Forelimb muscle (tissue), 1 donor: ENCODE data around the gene KRTAP5-8. TPM values are rescaled to one million over a fixed set of nuclear protein-coding genes. Genes with fewer than 3 reads are reported as not detected.
"Not testable (repeated sequence)": the region's sequence is repeated elsewhere in the genome, so short reads cannot be mapped to it uniquely, and the experiment has no call there.

Experiments
- DNase-seq: peaks from one replicate; pipeline ENCODE4 v3.0.0-alpha.2; 2013; ENCODE audit warnings: low read depth
- polyA plus RNA-seq: library from polyadenylated mRNA; unstranded; fragments of 120-200 nt; gene quantifications from one replicate; pipeline ENCODE4 v1.2.1, GENCODE V29; 2013; ENCODE audit not compliant: insufficient read length

KRTAP5-8 gene
- polyA plus RNA-seq, 1 donor = not detected

DNA sequence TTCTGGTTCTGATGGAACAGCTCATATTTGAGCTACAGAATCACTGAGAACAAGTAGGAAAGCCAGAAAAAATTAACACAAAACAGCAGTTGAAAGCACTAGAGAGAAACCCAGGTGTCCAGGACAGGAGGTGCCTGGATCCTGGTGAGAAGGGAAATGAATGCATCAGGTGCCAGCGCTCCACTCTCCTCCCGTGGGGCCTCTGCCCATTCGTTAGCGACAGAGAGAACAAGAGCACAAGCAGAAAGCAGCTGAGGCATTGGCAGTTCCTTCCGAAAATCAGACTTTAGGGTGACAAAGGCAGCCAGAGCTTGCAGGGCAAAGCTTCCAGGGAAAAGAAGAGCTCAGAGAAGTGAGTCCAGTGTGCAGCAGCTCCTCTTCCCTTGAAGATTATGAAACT lies 30.7 kb upstream of the KRTAP5-8 start:
- no peak for DNase-seq

GRCh38 chr11:71518506-71519471 lies 19.0 kb upstream of the KRTAP5-8 start:
- DNase-seq = no peak

- no peak for DNase-seq
Measured at GRCh38 chr11:71519546-71519945, 18.3 kb upstream of the KRTAP5-8 start.

- DNase-seq = no peak
Measured at GRCh38 chr11:71525188-71525937, 12.5 kb upstream of the KRTAP5-8 start.

DNA sequence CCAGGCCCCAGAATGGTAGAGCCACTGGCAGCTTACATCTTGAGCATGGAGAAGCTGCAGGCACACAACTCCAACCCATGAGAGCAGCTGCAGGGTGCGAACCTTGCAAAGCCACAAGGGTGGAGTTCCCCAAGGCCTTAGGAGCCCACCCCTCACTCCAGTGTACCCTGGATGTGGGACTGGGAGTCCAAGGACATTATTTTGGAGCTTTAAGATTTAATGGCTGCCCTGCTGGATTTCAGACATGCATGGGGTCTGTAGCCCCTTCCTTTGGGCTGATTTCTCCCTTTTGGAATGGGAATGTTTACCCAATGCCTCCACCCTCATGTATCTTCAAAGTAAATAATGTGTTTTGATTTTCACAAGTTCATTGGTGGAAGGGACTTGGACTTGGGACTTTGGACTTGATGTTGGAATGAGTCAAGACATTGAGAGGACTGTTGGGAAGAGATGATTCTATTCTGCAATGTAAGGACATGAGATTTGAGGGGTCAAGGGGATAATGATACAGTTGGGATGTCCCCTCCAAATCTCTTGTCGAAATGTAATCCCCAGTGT lies 11.8 kb upstream of the KRTAP5-8 start:
- no peak for DNase-seq

DNA sequence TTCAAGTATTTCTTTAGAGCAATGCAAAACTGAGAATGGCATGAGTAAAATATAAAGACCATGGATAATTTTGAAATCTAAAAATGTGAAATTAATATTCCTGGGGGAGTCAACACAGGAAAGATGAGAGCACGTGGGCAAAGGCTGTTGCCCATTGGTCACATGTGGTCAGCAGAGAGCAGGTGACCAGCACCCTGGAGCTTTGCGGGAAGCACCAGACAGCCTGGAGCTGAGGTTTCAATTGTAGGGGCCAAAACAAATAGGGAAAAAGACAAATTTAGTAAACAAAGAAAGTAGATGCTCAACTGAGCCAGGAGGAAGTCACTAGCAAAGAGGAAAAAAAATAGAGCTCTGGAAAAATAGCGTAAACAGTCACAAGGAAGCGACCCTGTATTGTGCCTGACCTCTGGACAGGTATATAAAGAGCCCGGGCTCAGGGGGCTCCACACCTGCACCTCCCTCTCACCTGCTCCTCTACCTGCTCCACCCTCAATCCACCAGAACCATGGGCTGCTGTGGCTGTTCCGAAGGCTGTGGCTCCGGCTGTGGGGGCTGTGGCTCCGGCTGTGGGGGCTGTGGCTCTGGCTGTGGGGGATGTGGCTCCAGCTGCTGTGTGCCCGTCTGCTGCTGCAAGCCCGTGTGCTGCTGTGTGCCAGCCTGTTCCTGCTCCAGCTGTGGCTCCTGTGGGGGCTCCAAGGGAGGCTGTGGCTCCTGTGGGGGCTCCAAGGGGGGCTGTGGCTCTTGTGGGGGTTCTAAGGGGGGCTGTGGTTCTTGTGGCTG lies 10.8 kb upstream of the KRTAP5-8 start, which contains the start of gene KRTAP5-7:
KRTAP5-7 (plus strand) TSS at position 472 of the 780 bp plus-strand sequence; CDS start at position 506, 34 bp downstream.
- DNase-seq = not testable (repeated sequence)

GRCh38 chr11:71527576-71528210 lies 10.1 kb upstream of the KRTAP5-8 start:
- DNase-seq = no peak

DNA sequence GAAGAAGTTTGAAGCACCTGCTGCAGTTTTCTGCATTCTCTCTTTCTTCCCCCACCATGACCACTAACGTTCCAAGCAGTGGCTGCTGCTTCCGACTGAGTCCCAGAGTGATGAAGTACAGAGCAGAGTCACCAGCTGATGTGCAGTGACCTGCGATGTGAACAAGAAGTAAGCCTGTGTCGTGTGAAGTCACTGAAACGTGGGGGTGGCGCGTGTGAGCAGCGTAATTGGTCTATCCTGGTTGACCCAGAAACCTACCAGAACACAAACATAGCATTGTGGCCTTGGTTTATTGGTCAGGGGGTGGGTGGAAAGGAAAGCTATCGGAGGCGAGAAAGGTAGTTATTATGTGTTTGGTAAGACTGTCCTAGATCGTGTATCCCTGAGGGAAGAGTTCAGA lies 7.2 kb upstream of the KRTAP5-8 start:
- DNase-seq = no peak

GRCh38 chr11:71532036-71532610 lies 5.7 kb upstream of the KRTAP5-8 start:
- DNase-seq = no peak

DNA sequence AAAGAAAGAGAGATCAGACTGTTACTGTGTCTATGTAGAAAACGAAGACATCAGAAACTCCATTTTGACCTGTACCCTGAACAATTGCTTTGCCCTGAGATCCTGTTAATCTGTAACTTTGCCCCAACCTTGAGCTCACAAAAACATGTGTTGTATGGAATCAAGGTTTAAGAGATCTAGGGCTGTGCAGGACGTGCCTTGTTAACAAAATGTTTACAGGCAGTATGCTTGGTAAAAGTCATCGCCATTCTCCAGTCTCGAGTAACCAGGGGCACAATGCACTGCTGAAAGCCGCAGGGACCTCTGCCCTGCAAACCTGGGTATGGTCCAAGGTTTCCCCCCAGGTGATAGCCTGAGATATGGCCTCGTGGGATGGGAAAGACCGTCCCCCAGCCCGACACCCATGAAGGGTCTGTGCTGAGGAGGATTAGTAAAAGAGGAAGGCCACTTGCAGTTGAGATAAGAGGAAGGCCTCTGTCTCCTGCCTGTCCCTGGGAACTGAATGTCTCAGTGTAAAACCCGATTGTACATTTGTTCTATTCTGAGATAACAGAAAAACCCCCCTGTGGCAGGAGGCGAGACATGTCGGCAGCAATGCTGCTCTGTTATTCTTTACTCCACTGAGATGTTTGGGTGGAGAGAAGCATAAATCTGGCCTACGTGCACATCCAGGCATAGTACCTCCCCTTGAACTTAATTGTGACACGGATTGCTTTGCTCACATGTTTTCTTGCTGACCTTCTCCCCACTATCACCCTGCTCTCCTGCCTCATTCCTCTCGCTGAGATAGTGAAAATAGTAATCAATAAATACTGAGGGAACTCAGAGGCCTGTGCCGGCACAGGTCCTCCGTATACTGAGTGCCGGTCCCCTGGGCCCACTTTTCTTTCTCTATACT lies 2.9 kb upstream of the KRTAP5-8 start:
- not testable (repeated sequence) for DNase-seq

DNA sequence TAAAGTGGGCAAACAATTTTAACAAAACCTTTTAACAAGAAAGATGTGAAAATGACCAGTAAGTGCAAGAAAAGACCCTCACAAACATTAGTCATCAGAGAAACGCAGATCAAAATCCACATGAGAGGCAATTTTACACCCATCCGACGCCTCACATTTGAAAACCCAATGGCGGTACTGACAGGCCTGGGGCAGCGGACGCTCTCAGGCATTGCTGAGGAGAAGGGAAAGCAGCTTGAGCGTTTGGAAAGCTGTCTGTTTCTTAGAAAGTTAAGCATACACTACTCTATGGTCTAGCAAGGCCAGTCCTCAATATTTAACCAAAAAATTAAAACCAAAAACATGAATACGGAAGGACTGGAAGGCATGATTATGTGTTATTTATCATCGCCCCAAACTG lies 2.0 kb upstream of the KRTAP5-8 start:
- no peak for DNase-seq

- DNase-seq = no peak
Measured at GRCh38 chr11:71537537-71537936, 288 bp upstream of the KRTAP5-8 start.

- no peak for DNase-seq
Measured at GRCh38 chr11:71538666-71538990, 803 bp downstream of the KRTAP5-8 start.

DNA sequence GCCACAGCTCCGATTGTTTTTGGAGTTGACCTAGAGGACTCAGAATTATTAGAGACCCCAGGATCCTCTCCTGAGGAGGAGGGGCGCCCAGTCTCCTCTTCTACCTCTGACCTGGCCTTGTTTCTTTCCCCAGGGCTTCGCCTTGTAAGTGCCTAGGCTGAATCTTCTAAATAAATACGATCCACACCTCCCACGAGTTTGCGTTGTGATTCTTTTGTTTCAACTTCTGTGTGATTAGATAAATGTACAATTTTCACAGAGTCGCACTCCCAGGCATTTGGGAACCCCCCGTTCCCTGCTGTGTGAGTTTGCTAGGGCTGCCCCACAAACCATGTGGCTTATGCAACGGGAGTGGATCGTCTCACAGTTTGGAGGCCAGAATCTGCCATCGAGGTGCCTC lies 1.2 kb downstream of the KRTAP5-8 start:
- DNase-seq = no peak

GRCh38 chr11:71539971-71540370 lies 2.1 kb downstream of the KRTAP5-8 start:
- DNase-seq = not testable (repeated sequence)

DNA sequence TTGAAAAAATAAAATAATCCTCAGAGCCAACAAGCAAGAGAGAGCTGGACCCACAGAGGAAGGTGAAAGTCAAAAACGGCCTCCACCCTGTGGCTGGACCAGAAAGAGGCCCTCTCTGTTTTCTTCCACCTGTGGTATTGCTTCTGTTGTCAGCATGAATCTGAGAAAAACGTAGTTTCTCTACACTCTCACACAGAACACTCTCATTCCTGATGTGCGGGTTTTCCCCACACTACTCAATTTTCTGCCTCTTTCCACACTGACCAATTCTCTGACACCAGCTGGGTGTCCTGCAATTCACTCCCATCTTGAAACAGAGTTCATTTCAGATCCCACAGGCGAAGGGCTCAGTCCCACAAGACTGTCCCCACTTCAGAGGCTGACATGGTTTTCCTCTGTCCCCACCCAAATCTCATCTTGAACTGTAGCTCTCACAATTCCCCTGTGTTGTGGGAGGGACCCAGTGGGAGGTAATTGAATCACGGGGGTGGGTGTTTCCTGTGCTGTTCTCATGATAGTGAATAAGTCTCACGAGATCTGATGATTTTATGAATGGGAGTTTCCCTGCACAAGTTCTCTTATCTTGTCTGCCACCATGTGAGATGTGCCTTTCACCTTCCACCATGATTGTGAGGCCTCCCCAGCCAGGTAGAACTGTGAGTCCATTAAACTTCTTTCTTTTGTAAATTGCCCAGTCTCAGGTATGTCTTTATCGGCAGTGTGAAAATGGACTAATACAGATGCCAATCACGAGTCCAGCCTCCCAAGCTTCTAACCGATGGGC lies 2.9 kb downstream of the KRTAP5-8 start:
- not testable (repeated sequence) for DNase-seq

DNA sequence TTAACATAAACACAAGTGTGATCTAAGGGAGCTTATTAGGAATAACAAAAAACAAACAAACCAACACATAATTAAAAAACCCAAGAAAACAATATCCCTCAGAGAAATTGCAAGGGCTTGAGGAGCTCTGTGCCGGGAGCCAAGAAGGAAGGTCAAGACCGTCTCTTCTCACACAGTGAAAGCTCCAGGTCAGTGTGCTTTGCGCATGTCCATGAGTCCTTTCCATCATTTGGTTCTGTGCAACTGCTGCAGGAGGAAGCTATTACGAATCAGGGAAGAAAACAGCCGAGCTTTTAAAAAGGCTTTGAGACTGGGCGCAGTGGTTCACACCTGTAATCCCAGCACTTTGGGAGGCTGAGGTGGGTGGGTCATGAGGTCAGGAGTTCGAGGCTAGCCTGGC lies 4.6 kb downstream of the KRTAP5-8 start:
- no peak for DNase-seq

DNA sequence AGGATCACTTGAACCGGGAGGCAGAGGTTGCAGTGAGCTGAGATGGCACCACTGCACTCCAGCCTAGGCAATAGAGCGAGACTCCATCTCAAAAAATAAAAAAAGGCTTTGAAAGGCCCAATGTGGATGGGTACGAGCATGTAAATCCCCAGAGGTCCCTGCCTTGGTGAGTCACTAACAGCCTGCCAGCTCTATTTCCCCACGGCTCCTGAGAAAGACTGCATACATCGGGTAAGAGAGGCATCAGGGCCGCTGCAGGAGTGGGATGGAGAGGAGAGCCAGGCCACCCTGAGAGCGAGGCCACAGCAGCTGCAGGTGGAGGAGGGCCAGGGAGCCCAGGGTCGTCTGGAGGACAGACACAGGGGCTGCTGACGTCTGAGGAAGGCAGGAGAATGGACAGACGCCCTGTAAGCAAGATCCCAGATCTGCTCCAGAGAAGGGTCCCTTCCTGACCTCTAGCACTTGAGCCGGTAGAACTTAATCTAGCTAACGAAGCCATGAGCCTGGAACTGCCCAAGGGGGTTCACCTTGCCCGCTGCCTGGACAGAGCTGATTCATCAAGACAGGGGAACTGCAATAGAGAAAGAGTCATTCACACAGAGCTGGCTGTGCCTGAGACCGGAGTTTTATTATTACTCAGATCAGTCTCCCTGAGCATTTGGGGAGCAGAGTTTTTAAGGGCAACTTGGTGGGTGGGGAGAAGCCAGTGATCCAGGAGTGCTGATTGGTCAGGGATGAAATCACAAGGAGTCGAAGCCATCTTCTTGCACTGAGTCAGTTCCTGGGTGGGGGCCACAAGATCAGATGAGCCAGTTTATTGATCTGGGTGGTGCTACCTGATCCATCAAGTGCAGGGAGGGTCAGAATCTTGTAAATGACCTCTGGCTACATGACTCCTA lies 5.3 kb downstream of the KRTAP5-8 start:
- no peak for DNase-seq
